HCT116 (cell line): Measurements from ENCODE around the gene TMEM150C. TPM values are rescaled to one million over a fixed set of nuclear protein-coding genes. Genes with fewer than 3 reads are reported as not detected.

ENCODE experiments used
- ATAC-seq: fragments of 200-7000 bp; cut with Tn5 transposase; 2 replicates; pipeline ENCODE4 v1.9.1; 2020; ENCODE audit warnings: mild to moderate bottlenecking, moderate library complexity
- BruUV-seq: library from RNA; stranded (reverse); fragments of 400-500 nt; replicated peaks from 2 replicates; lab custom pipeline; 2021; lab: Mats Ljungman, UMichigan
- CTCF ChIA-PET: fragments of 300-600 bp; sonication (Branson Sonifier 250); formaldehyde crosslinking; loops from one replicate; lab custom pipeline; 2021; ENCODE audit warnings: antibody characterized with exemption; lab: Charles Lee
- POLR2A ChIA-PET: fragments of 300-600, 350-600 bp; sonication (Branson Sonifier 250); formaldehyde crosslinking; loops from one replicate; lab custom pipeline; 2021; ENCODE audit warnings: antibody characterized with exemption; lab: Charles Lee
- RAD21 ChIA-PET, 2 experiments: fragments of 300-600 bp; sonication (Branson Sonifier 250); formaldehyde crosslinking; loops; one replicate each; lab custom pipeline; 2023; ENCODE audit warnings: low total read pairs in 2 of 2; ENCODE audit not compliant: uncharacterized antibody in 2 of 2, unreplicated experiment in 2 of 2, low non-redundant PET in 1 of 2; lab: Charles Lee
- DNase-seq: peaks from one replicate; pipeline ENCODE4 v3.0.0-alpha.2; 2010; ENCODE audit warnings: low read depth, low spot score
- H2AFZ ChIP-seq: fragments of 200-600 bp; shearing (Covaris generic), sonication (generic); 2 replicates; pipeline ENCODE4 v1.6.1; 2017; ENCODE audit warnings: low read depth, mixed run types, mixed read lengths, antibody characterized with exemption, low read length; ENCODE audit not compliant: poor library complexity, severe bottlenecking
- H3K27ac ChIP-seq: 2 replicates; pipeline ENCODE4 v1.5.1; 2012; ENCODE audit warnings: low read depth, low read length
- H3K27me3 ChIP-seq: fragments of 200-600 bp; sonication (generic); 2 replicates; pipeline ENCODE4 v1.6.1; 2016; ENCODE audit warnings: mixed run types, low read length, mixed read lengths; ENCODE audit not compliant: insufficient read depth
- H3K36me3 ChIP-seq, 2 experiments: fragments of 200-500 bp in 1 of 2; fragments of 200-600 bp in 1 of 2; sonication (Bioruptor generic) in 1 of 2; sonication (generic) in 1 of 2; 2 replicates each; pipeline versions ENCODE4 v1.5.1 to v1.6.1; 2014 to 2016; ENCODE audit warnings: low read length in 2 of 2, inconsistent platforms in 1 of 2, mixed read lengths in 1 of 2, mixed run types in 1 of 2; ENCODE audit not compliant: insufficient read depth in 2 of 2, control insufficient read depth in 1 of 2
- H3K4me1 ChIP-seq, 2 experiments: fragments of 200-600 bp in 1 of 2; sonication (generic) in 1 of 2; 2 replicates each; pipeline versions ENCODE4 v1.5.1 to v1.6.1; 2012 to 2017; ENCODE audit warnings: low read length in 2 of 2, inconsistent platforms in 1 of 2, mild to moderate bottlenecking in 1 of 2, mixed read lengths in 1 of 2, mixed run types in 1 of 2, moderate library complexity in 1 of 2; ENCODE audit not compliant: insufficient read depth in 2 of 2, control insufficient read depth in 1 of 2
- H3K4me2 ChIP-seq: fragments of 200-600 bp; sonication (generic); 2 replicates; pipeline ENCODE4 v1.6.1; 2017; ENCODE audit warnings: mixed run types, low read length, mixed read lengths
- H3K4me3 ChIP-seq, 2 experiments: fragments of 200-600 bp in 1 of 2; sonication (generic) in 1 of 2; replicated peaks in 1 of 2; 2 replicates each; pipeline ENCODE4 v1.5.1; 2011 to 2016; ENCODE audit warnings: low read length in 2 of 2, control low read depth in 1 of 2, low read depth in 1 of 2, mild to moderate bottlenecking in 1 of 2, mixed read lengths in 1 of 2, mixed run types in 1 of 2
- H3K79me2 ChIP-seq: fragments of 200-600 bp; sonication (generic); 2 replicates; pipeline ENCODE4 v1.6.1; 2017; ENCODE audit warnings: mild to moderate bottlenecking, mixed run types, low read length, moderate library complexity, mixed read lengths; ENCODE audit not compliant: insufficient read depth
- H3K9ac ChIP-seq: fragments of 200-600 bp; sonication (generic); 2 replicates; pipeline ENCODE4 v1.6.1; 2016; ENCODE audit warnings: low read length, mixed read lengths
- H3K9me2 ChIP-seq: fragments of 200-600 bp; sonication (generic), shearing (Covaris generic); 2 replicates; pipeline ENCODE4 v1.6.1; 2017; ENCODE audit warnings: mixed run types, mild to moderate bottlenecking, moderate library complexity; ENCODE audit not compliant: insufficient read depth
- H3K9me3 ChIP-seq, 2 experiments: fragments of 200-500 bp in 1 of 2; fragments of 200-600 bp in 1 of 2; sonication (Bioruptor generic) in 1 of 2; sonication (generic) in 1 of 2; 2 replicates each; pipeline ENCODE4 v1.6.1; 2014 to 2017; ENCODE audit warnings: low read length in 2 of 2, mixed read lengths in 2 of 2, inconsistent platforms in 1 of 2, low read depth in 1 of 2, mild to moderate bottlenecking in 1 of 2, mixed run types in 1 of 2, moderate library complexity in 1 of 2; ENCODE audit not compliant: control insufficient read depth in 1 of 2, insufficient read depth in 1 of 2
- H4K20me1 ChIP-seq: fragments of 200-600 bp; sonication (generic), shearing (Covaris generic); 2 replicates; pipeline ENCODE4 v1.6.1; 2017; ENCODE audit warnings: mixed run types, mild to moderate bottlenecking, moderate library complexity; ENCODE audit not compliant: insufficient read depth
- CEBPB ChIP-seq: IDR thresholded peaks from 2 replicates; pipeline ENCODE4 v1.6.1; 2012; ENCODE audit warnings: low read depth
- EGR1 ChIP-seq: IDR thresholded peaks from 2 replicates; pipeline ENCODE4 v1.6.1; 2012; ENCODE audit warnings: low read depth
- EZH2 ChIP-seq: fragments of 200-600 bp; sonication (generic); IDR thresholded peaks from 2 replicates; pipeline ENCODE4 v1.6.1; 2017; ENCODE audit warnings: antibody characterized with exemption, mixed run types
- EZH2phosphoT487 ChIP-seq: fragments of 200-600 bp; IDR thresholded peaks from 2 replicates; pipeline ENCODE4 v1.6.1; 2018; ENCODE audit warnings: antibody characterized with exemption, borderline replicate concordance
- POLR2AphosphoS5 ChIP-seq: IDR thresholded peaks from 2 replicates; pipeline ENCODE4 v1.6.1; 2011; ENCODE audit warnings: mild to moderate bottlenecking, low read depth, low read length, moderate library complexity
- SP1 ChIP-seq: IDR thresholded peaks from 2 replicates; pipeline ENCODE4 v1.6.1; 2012; ENCODE audit warnings: low read depth
- SRF ChIP-seq: IDR thresholded peaks from 2 replicates; pipeline ENCODE4 v1.6.1; 2012; ENCODE audit warnings: low read depth
- TCF7L2 ChIP-seq: IDR thresholded peaks from 2 replicates; pipeline ENCODE4 v1.7.0; 2011; ENCODE audit warnings: borderline replicate concordance, inconsistent platforms; ENCODE audit not compliant: insufficient read depth, insufficient read length; ENCODE audit errors: extremely low read depth
- ZFX ChIP-seq: fragments of 450-650 bp; IDR thresholded peaks from 2 replicates; pipeline ENCODE4 v1.6.1; 2017
- intact Hi-C: fragments of 100-400 bp; cut with micrococcal nuclease; formaldehyde crosslinking; loops from 2 replicates; pipeline ENCODE4 v1.10.0; 2022
- total RNA-seq: library from RNA; stranded (reverse); gene quantifications from one replicate; pipeline ENCODE4 v1.2.1, GENCODE V29; 2021; ENCODE audit not compliant: unreplicated experiment
- TF ChIP-seq, protein P1 (sequence below): IDR thresholded peaks from 2 replicates; pipeline ENCODE4 v1.6.1; 2012
- TF ChIP-seq, protein P2 (sequence below): IDR thresholded peaks from 2 replicates; pipeline ENCODE4 v1.6.1; 2011; ENCODE audit warnings: mild to moderate bottlenecking, low read length, moderate library complexity; ENCODE audit not compliant: insufficient replicate concordance; ENCODE audit errors: extremely low read depth

TMEM150C gene
- total RNA-seq, 1 experiment from 2014 or later: 1.2 TPM

- ChIA-PET RAD21 (no interaction called here), CTCF (no interaction called here), POLR2A (no interaction called here)
- Histone ChIP-seq H3K4me1 (no peaks in the 10 kb centered on the region), H3K4me3 (no peak overlapping the region), H3K27ac (no peak overlapping the region), H3K4me2 (no peak overlapping the region), H3K9me3 (no peaks in the 10 kb centered on the region), H4K20me1 (no peaks in the 10 kb centered on the region), H3K9me2 (no peaks in the 10 kb centered on the region), H3K79me2 (no peaks in the 10 kb centered on the region), H3K36me3 (no peaks in the 10 kb centered on the region), H3K27me3 (no peaks in the 10 kb centered on the region), H3K9ac (no peak overlapping the region), H2AFZ (no peak overlapping the region)
- intact Hi-C loops: no loop called here
- DNase-seq (no peak), ATAC-seq (no peak)
- BruUV-seq: no TSS peak
- no peak for TF ChIP-seq EGR1
- no peak for TF ChIP-seq EZH2
- no peak for TF ChIP-seq SRF
- no peak for TF ChIP-seq SP1
- TF ChIP-seq, protein P1, sequence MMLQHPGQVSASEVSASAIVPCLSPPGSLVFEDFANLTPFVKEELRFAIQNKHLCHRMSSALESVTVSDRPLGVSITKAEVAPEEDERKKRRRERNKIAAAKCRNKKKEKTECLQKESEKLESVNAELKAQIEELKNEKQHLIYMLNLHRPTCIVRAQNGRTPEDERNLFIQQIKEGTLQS: no peak
- no peak for TF ChIP-seq POLR2AphosphoS5
- TF ChIP-seq, protein P2, sequence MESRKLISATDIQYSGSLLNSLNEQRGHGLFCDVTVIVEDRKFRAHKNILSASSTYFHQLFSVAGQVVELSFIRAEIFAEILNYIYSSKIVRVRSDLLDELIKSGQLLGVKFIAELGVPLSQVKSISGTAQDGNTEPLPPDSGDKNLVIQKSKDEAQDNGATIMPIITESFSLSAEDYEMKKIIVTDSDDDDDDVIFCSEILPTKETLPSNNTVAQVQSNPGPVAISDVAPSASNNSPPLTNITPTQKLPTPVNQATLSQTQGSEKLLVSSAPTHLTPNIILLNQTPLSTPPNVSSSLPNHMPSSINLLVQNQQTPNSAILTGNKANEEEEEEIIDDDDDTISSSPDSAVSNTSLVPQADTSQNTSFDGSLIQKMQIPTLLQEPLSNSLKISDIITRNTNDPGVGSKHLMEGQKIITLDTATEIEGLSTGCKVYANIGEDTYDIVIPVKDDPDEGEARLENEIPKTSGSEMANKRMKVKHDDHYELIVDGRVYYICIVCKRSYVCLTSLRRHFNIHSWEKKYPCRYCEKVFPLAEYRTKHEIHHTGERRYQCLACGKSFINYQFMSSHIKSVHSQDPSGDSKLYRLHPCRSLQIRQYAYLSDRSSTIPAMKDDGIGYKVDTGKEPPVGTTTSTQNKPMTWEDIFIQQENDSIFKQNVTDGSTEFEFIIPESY: no peak
- no peak for TF ChIP-seq ZFX
- TF ChIP-seq CEBPB: no peak
- no peak for TF ChIP-seq TCF7L2
- no peak for TF ChIP-seq EZH2phosphoT487
Measured at GRCh38 chr4:82495666-82496065, 66.1 kb downstream of the TMEM150C start.
